Upper lobe of right lung (tissue), 1 donor: ENCODE results near the gene NXN. TPM values are rescaled to one million over a fixed set of nuclear protein-coding genes. Genes with fewer than 3 reads are reported as not detected.
A peak's percentile ranks its signal among the peaks of the same experiment; 100 is the strongest.
"Not testable (repeated sequence)": the region's sequence is repeated elsewhere in the genome, so short reads cannot be mapped to it uniquely, and the experiment has no call there.

ENCODE experiments used
- ATAC-seq: fragments of 200-7000 bp; cut with Tn5 transposase; one replicate; pipeline ENCODE4 v1.9.1; 2020; ENCODE audit warnings: mild to moderate bottlenecking, moderate library complexity
- DNase-seq: peaks from one replicate; pipeline ENCODE4 v3.0.0-alpha.2; 2020
- H3K27ac ChIP-seq: fragments of 200-600 bp; one replicate; pipeline ENCODE4 v1.8.0; 2022
- H3K27me3 ChIP-seq: fragments of 200-600 bp; one replicate; pipeline ENCODE4 v1.8.0; 2022; ENCODE audit warnings: mild to moderate bottlenecking
- H3K36me3 ChIP-seq: fragments of 200-600 bp; one replicate; pipeline ENCODE4 v1.8.0; 2022
- H3K4me1 ChIP-seq: fragments of 200-600 bp; one replicate; pipeline ENCODE4 v1.8.0; 2022
- H3K4me3 ChIP-seq: fragments of 200-600 bp; one replicate; pipeline ENCODE4 v1.8.0; 2022; ENCODE audit warnings: mild to moderate bottlenecking
- H3K9me3 ChIP-seq: fragments of 200-600 bp; one replicate; pipeline ENCODE4 v1.8.0; 2022
- intact Hi-C: fragments of 100-400 bp; cut with DNase I; formaldehyde crosslinking; loops from one replicate; pipeline ENCODE4 v1.11.0; 2022
- total RNA-seq: library from RNA; stranded (reverse); fragmentation: NEBNext Ultra II Directional; extraction: Animal tissue kit (Norgen Biotek cat#: 25700); gene quantifications from one replicate; pipeline ENCODE4 v1.2.1, GENCODE V29; 2021
- TF ChIP-seq, protein P1 (sequence below): fragments of 200-600 bp; IDR thresholded peaks from one replicate; pipeline ENCODE4 v1.8.0; 2022; ENCODE audit warnings: antibody characterized with exemption
- donor health status: DM: no; HTN: yes; CAD: no; lungs with severe emphysema.

The NXN gene
- total RNA-seq, 1 donor from 2014 or later: 57.3 TPM

DNA sequence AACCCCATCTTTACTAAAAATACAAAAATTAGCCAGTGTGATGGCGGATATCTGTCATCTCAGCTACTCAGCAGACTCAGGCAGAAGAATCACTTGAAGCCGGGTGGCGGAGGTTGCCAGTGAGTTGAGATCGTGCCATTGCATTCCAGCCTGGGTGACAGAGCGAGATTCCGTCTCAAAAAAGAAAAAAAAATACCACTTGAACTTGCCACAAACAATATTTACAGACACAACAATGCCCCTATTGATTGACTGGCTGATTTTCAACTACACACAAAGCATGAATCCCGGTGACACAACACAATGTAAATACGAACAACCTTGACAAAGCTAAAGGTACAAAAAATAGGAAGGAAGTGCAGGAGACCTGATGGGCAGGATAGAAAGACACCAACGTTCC lies 49.3 kb downstream of the NXN start:
- Histone ChIP-seq H3K4me3 (no peak overlapping the region), H3K27me3 (no peaks in the 10 kb centered on the region), H3K4me1 (peaks cover 48% of the 10 kb centered on the region), H3K27ac (no peak overlapping the region), H3K36me3 (no peaks in the 10 kb centered on the region), H3K9me3 (no peaks in the 10 kb centered on the region)
- ATAC-seq (no peak), DNase-seq (no peak)
- TF ChIP-seq, protein P1, sequence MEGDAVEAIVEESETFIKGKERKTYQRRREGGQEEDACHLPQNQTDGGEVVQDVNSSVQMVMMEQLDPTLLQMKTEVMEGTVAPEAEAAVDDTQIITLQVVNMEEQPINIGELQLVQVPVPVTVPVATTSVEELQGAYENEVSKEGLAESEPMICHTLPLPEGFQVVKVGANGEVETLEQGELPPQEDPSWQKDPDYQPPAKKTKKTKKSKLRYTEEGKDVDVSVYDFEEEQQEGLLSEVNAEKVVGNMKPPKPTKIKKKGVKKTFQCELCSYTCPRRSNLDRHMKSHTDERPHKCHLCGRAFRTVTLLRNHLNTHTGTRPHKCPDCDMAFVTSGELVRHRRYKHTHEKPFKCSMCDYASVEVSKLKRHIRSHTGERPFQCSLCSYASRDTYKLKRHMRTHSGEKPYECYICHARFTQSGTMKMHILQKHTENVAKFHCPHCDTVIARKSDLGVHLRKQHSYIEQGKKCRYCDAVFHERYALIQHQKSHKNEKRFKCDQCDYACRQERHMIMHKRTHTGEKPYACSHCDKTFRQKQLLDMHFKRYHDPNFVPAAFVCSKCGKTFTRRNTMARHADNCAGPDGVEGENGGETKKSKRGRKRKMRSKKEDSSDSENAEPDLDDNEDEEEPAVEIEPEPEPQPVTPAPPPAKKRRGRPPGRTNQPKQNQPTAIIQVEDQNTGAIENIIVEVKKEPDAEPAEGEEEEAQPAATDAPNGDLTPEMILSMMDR: no peak
- intact Hi-C loops: no loop called here

GRCh38 chr17:929586-929985 lies 50.0 kb downstream of the NXN start:
- no peaks in the 10 kb centered on the region for H3K27me3 ChIP-seq
- H3K27ac ChIP-seq: peak overlapping the region; percentile 30
- H3K9me3 ChIP-seq: no peaks in the 10 kb centered on the region
- intact Hi-C loops: no loop called here
- TF ChIP-seq, protein P1: no peak
- no peak for DNase-seq
- no peak for ATAC-seq
- peaks cover 51% of the 10 kb centered on the region for H3K4me1 ChIP-seq
- H3K4me3 ChIP-seq: no peak overlapping the region
- H3K36me3 ChIP-seq: no peaks in the 10 kb centered on the region

- Histone ChIP-seq H3K4me1 (peaks cover 38% of the 10 kb centered on the region), H3K27me3 (no peaks in the 10 kb centered on the region), H3K4me3 (no peak overlapping the region), H3K27ac (peak overlapping the region; percentile 56), H3K9me3 (no peaks in the 10 kb centered on the region), H3K36me3 (no peaks in the 10 kb centered on the region)
- intact Hi-C loops: no loop called here
- ATAC-seq: peak; percentile 58
- DNase-seq: no peak
- TF ChIP-seq, protein P1: no peak
Observed at GRCh38 chr17:927611-928461, 51.7 kb downstream of the NXN start.

- Histone ChIP-seq H3K27me3 (no peaks in the 10 kb centered on the region), H3K27ac (no peak overlapping the region), H3K4me1 (peaks cover 29% of the 10 kb centered on the region), H3K36me3 (no peaks in the 10 kb centered on the region), H3K4me3 (no peak overlapping the region), H3K9me3 (no peaks in the 10 kb centered on the region)
- ATAC-seq (no peak), DNase-seq (no peak)
- TF ChIP-seq, protein P1: no peak
- intact Hi-C loops: no loop called here
Observed at GRCh38 chr17:925817-926216, 53.8 kb downstream of the NXN start.

GRCh38 chr17:924711-925475 lies 54.7 kb downstream of the NXN start:
- H3K27ac ChIP-seq: peak overlapping the region; percentile 63
- TF ChIP-seq, protein P1: no peak
- H3K4me1 ChIP-seq: peaks cover 23% of the 10 kb centered on the region
- ATAC-seq (peak; percentile 70), DNase-seq (no peak)
- H3K36me3 ChIP-seq: no peaks in the 10 kb centered on the region
- intact Hi-C loops: no loop called here
- H3K27me3 ChIP-seq: no peaks in the 10 kb centered on the region
- H3K4me3 ChIP-seq: no peak overlapping the region
- no peaks in the 10 kb centered on the region for H3K9me3 ChIP-seq

- H3K27ac ChIP-seq, H3K27me3 ChIP-seq, H3K36me3 ChIP-seq, H3K9me3 ChIP-seq, intact Hi-C loops, DNase-seq, ATAC-seq, H3K4me3 ChIP-seq: not testable (repeated sequence)
- peaks cover 17% of the 10 kb centered on the region for H3K4me1 ChIP-seq
Observed at GRCh38 chr17:924306-924705, 55.3 kb downstream of the NXN start.
